Measurements from ENCODE around the gene PCP4L1. TPM values are rescaled to one million over a fixed set of nuclear protein-coding genes. Genes with fewer than 3 reads are reported as not detected.

The PCP4L1 gene
- total and polyA plus RNA-seq, 2 donors (not counting 1 experiment from before 2014, with no cell fraction given): not detected

- H3K4me2 ChIP-seq (ENCODE audit: extremely low read depth, insufficient read depth, low read length): no peak overlapping the region
- no peak for DNase-seq (ENCODE audit: low read depth in 2 of 2)
- no peak overlapping the region for H2AFZ ChIP-seq (ENCODE audit: low read length)
- H3K9ac ChIP-seq (ENCODE audit: insufficient read depth, low read length): no peak overlapping the region
- H3K4me3 ChIP-seq (replicated peaks in 1 of 4; ENCODE audit: control extremely low read depth in 1 of 4, insufficient read depth in 1 of 4, low read depth in 3 of 4, low read length in 4 of 4): no peak overlapping the region
- H3K27ac ChIP-seq (ENCODE audit: insufficient read depth, low read length): no peak overlapping the region
- no peaks in the 10 kb centered on the region for H3K79me2 ChIP-seq (ENCODE audit: control insufficient read depth, insufficient read depth, low read length)
- H3K9me3 ChIP-seq (ENCODE audit: control insufficient read depth, insufficient read depth, low read depth, low read length): no peaks in the 10 kb centered on the region
- no peak for TF ChIP-seq EZH2 (IDR thresholded peaks at IDR 0.05; ENCODE audit: low read length, missing control alignments)
- TF ChIP-seq CTCF (conservative IDR thresholded peaks at IDR 0.05 in 1 of 2, IDR thresholded peaks at IDR 0.05 in 1 of 2; ENCODE audit: low read depth in 1 of 2, low read length in 2 of 2): no peak
- no peaks in the 10 kb centered on the region for H3K4me1 ChIP-seq (ENCODE audit: control insufficient read depth, extremely low read depth, insufficient read depth, low read length)
- H3K36me3 ChIP-seq (ENCODE audit: control insufficient read depth, insufficient read depth, low read length): no peaks in the 10 kb centered on the region
- no peaks in the 10 kb centered on the region for H3K27me3 ChIP-seq (ENCODE audit: control insufficient read depth, insufficient read depth, low read length)
- H4K20me1 ChIP-seq (ENCODE audit: control insufficient read depth, extremely low read depth, insufficient read depth, low read length): no peaks in the 10 kb centered on the region
These were observed 16.3 kb downstream of the PCP4L1 start for GRCh38 chr1:161274874-161275273.

GRCh38 chr1:161282991-161283390, 24.4 kb downstream of the PCP4L1 start:
- no peak overlapping the region for H3K27ac ChIP-seq (ENCODE audit: insufficient read depth, low read length)
- no peaks in the 10 kb centered on the region for H3K9me3 ChIP-seq (ENCODE audit: control insufficient read depth, insufficient read depth, low read depth, low read length)
- TF ChIP-seq EZH2 (IDR thresholded peaks at IDR 0.05; ENCODE audit: low read length, missing control alignments) (no peak), CTCF (conservative IDR thresholded peaks at IDR 0.05 in 1 of 2, IDR thresholded peaks at IDR 0.05 in 1 of 2; ENCODE audit: low read depth in 1 of 2, low read length in 2 of 2) (no peak)
- no peaks in the 10 kb centered on the region for H4K20me1 ChIP-seq (ENCODE audit: control insufficient read depth, extremely low read depth, insufficient read depth, low read length)
- H3K9ac ChIP-seq (ENCODE audit: insufficient read depth, low read length): no peak overlapping the region
- no peak overlapping the region for H3K4me3 ChIP-seq (replicated peaks in 1 of 4; ENCODE audit: control extremely low read depth in 1 of 4, insufficient read depth in 1 of 4, low read depth in 3 of 4, low read length in 4 of 4)
- no peak overlapping the region for H3K4me2 ChIP-seq (ENCODE audit: extremely low read depth, insufficient read depth, low read length)
- no peak for DNase-seq (ENCODE audit: low read depth in 2 of 2)
- H3K79me2 ChIP-seq (ENCODE audit: control insufficient read depth, insufficient read depth, low read length): no peaks in the 10 kb centered on the region
- no peaks in the 10 kb centered on the region for H3K36me3 ChIP-seq (ENCODE audit: control insufficient read depth, insufficient read depth, low read length)
- H3K4me1 ChIP-seq (ENCODE audit: control insufficient read depth, extremely low read depth, insufficient read depth, low read length): no peaks in the 10 kb centered on the region
- H2AFZ ChIP-seq (ENCODE audit: low read length): no peak overlapping the region
- H3K27me3 ChIP-seq (ENCODE audit: control insufficient read depth, insufficient read depth, low read length): peaks cover 2% of the 10 kb centered on the region

- Histone ChIP-seq H3K9me3 (ENCODE audit: control insufficient read depth, insufficient read depth, low read depth, low read length) (no peaks in the 10 kb centered on the region), H2AFZ (ENCODE audit: low read length) (no peak overlapping the region), H3K79me2 (ENCODE audit: control insufficient read depth, insufficient read depth, low read length) (no peaks in the 10 kb centered on the region), H3K27me3 (ENCODE audit: control insufficient read depth, insufficient read depth, low read length) (peaks cover 2% of the 10 kb centered on the region), H3K4me1 (ENCODE audit: control insufficient read depth, extremely low read depth, insufficient read depth, low read length) (no peaks in the 10 kb centered on the region), H3K9ac (ENCODE audit: insufficient read depth, low read length) (no peak overlapping the region), H3K4me2 (ENCODE audit: extremely low read depth, insufficient read depth, low read length) (no peak overlapping the region), H3K27ac (ENCODE audit: insufficient read depth, low read length) (no peak overlapping the region), H3K36me3 (ENCODE audit: control insufficient read depth, insufficient read depth, low read length) (no peaks in the 10 kb centered on the region), H4K20me1 (ENCODE audit: control insufficient read depth, extremely low read depth, insufficient read depth, low read length) (no peaks in the 10 kb centered on the region), H3K4me3 (replicated peaks in 1 of 4; ENCODE audit: control extremely low read depth in 1 of 4, insufficient read depth in 1 of 4, low read depth in 3 of 4, low read length in 4 of 4) (no peak overlapping the region)
- TF ChIP-seq EZH2 (IDR thresholded peaks at IDR 0.05; ENCODE audit: low read length, missing control alignments) (no peak), CTCF (conservative IDR thresholded peaks at IDR 0.05 in 1 of 2, IDR thresholded peaks at IDR 0.05 in 1 of 2; ENCODE audit: low read depth in 1 of 2, low read length in 2 of 2) (no peak)
- no peak for DNase-seq (ENCODE audit: low read depth in 2 of 2)
These were observed 26.6 kb downstream of the PCP4L1 start for GRCh38 chr1:161285113-161285512.
